Osteoblast (primary cell): Measurements from ENCODE around the gene FRK. TPM values are rescaled to one million over a fixed set of nuclear protein-coding genes. Genes with fewer than 3 reads are reported as not detected.

Experiments
- DNase-seq: peaks from one replicate; pipeline ENCODE4 v3.0.0; 2011; ENCODE audit warnings: low spot score, mixed read lengths; ENCODE audit not compliant: insufficient read length; ENCODE audit errors: missing footprints
- H2AFZ ChIP-seq: 2 replicates; pipeline ENCODE4 v1.6.0; 2011; ENCODE audit warnings: mild to moderate bottlenecking, low read length
- H3K27ac ChIP-seq: 2 replicates; pipeline ENCODE4 v1.5.1; 2011; ENCODE audit warnings: mild to moderate bottlenecking, low read depth, low read length, moderate library complexity
- H3K27me3 ChIP-seq: 2 replicates; pipeline ENCODE4 v1.6.0; 2012; ENCODE audit warnings: mild to moderate bottlenecking, control low read depth, inconsistent platforms, low read length, moderate library complexity; ENCODE audit not compliant: insufficient read depth
- H3K36me3 ChIP-seq: 2 replicates; pipeline ENCODE4 v1.5.1; 2011; ENCODE audit warnings: mild to moderate bottlenecking, low read length, control low read depth, moderate library complexity; ENCODE audit not compliant: insufficient read depth
- H3K4me1 ChIP-seq: 2 replicates; pipeline ENCODE4 v1.5.1; 2011; ENCODE audit warnings: mild to moderate bottlenecking, low read length, control low read depth, moderate library complexity; ENCODE audit not compliant: insufficient read depth
- H3K4me2 ChIP-seq: 2 replicates; pipeline ENCODE4 v1.6.0; 2011; ENCODE audit warnings: mild to moderate bottlenecking, low read length; ENCODE audit not compliant: insufficient read depth
- H3K4me3 ChIP-seq: fragments of 200-600 bp; sonication (generic); 3 replicates; pipeline ENCODE4 v1.5.1; 2012; ENCODE audit warnings: mild to moderate bottlenecking, low read length, inconsistent platforms; ENCODE audit not compliant: insufficient read depth
- H3K79me2 ChIP-seq: 2 replicates; pipeline ENCODE4 v1.6.0; 2012; ENCODE audit warnings: mild to moderate bottlenecking, low read length, control low read depth, inconsistent platforms; ENCODE audit not compliant: insufficient read depth
- H3K9me3 ChIP-seq: 2 replicates; pipeline ENCODE4 v1.5.1; 2011; ENCODE audit warnings: low read depth, low read length, control low read depth
- H4K20me1 ChIP-seq: 2 replicates; pipeline ENCODE4 v1.6.0; 2012; ENCODE audit warnings: mild to moderate bottlenecking, low read length, control low read depth; ENCODE audit not compliant: insufficient read depth
- CTCF ChIP-seq: IDR thresholded peaks from 2 replicates; pipeline ENCODE4 v1.5.1; 2011; ENCODE audit warnings: mild to moderate bottlenecking, low read depth, low read length, moderate library complexity; ENCODE audit errors: extremely low read depth
- total RNA-seq: library from RNA; depleted of rRNA; stranded (reverse); fragments of >200 nt; gene quantifications from 2 replicates; pipeline ENCODE4 v1.2.3, GENCODE V29; 2012

FRK gene
- total RNA-seq, 1 donor = 1.1 TPM

- Histone ChIP-seq H3K4me2 (no peak overlapping the region), H3K4me1 (no peaks in the 10 kb centered on the region), H3K27ac (no peak overlapping the region)
These were observed 75.9 kb downstream of the FRK start for GRCh38 chr6:115984809-115985208.

GRCh38 chr6:115983998-115984397 is 76.7 kb downstream of the FRK start:
- Histone ChIP-seq H3K4me3 (no peak overlapping the region), H3K27ac (no peak overlapping the region), H3K9me3 (no peaks in the 10 kb centered on the region), H3K27me3 (no peaks in the 10 kb centered on the region), H3K36me3 (no peaks in the 10 kb centered on the region), H3K4me2 (no peak overlapping the region), H4K20me1 (no peaks in the 10 kb centered on the region), H3K79me2 (no peaks in the 10 kb centered on the region), H3K4me1 (no peaks in the 10 kb centered on the region), H2AFZ (no peak overlapping the region)
- no peak for TF ChIP-seq CTCF
- no peak for DNase-seq

More at GRCh38 chr6:115984809-115985208, 75.9 kb downstream of the FRK start:
- Histone ChIP-seq H3K79me2 (no peaks in the 10 kb centered on the region), H4K20me1 (no peaks in the 10 kb centered on the region), H3K9me3 (no peaks in the 10 kb centered on the region), H3K27me3 (no peaks in the 10 kb centered on the region), H3K36me3 (no peaks in the 10 kb centered on the region), H2AFZ (no peak overlapping the region), H3K4me3 (no peak overlapping the region)
- DNase-seq = no peak
- TF ChIP-seq CTCF = no peak

- Histone ChIP-seq H3K36me3 (no peaks in the 10 kb centered on the region), H3K4me3 (no peak overlapping the region), H3K79me2 (no peaks in the 10 kb centered on the region), H3K27ac (no peak overlapping the region), H3K27me3 (no peaks in the 10 kb centered on the region), H3K4me2 (no peak overlapping the region), H2AFZ (no peak overlapping the region), H3K4me1 (no peaks in the 10 kb centered on the region), H4K20me1 (no peaks in the 10 kb centered on the region), H3K9me3 (no peaks in the 10 kb centered on the region)
- TF ChIP-seq CTCF = no peak
- no peak for DNase-seq
These were observed 78.2 kb downstream of the FRK start for GRCh38 chr6:115982453-115982852.

- H3K4me3 ChIP-seq = no peak overlapping the region
- no peak overlapping the region for H3K4me2 ChIP-seq
- H3K79me2 ChIP-seq = no peaks in the 10 kb centered on the region
- no peak for TF ChIP-seq CTCF
- no peak overlapping the region for H3K27ac ChIP-seq
- no peaks in the 10 kb centered on the region for H3K36me3 ChIP-seq
- no peaks in the 10 kb centered on the region for H3K27me3 ChIP-seq
- H3K9me3 ChIP-seq = no peaks in the 10 kb centered on the region
- no peaks in the 10 kb centered on the region for H3K4me1 ChIP-seq
- H2AFZ ChIP-seq = no peak overlapping the region
- no peak for DNase-seq
- H4K20me1 ChIP-seq = no peaks in the 10 kb centered on the region
These were observed 83.5 kb downstream of the FRK start for GRCh38 chr6:115977220-115977619.
